H9 (cell line): ENCODE measurements around the gene PRDM2. TPM values are rescaled to one million over a fixed set of nuclear protein-coding genes. Genes with fewer than 3 reads are reported as not detected.

Experiments
- DNase-seq: peaks from one replicate; pipeline ENCODE4 v3.0.0-alpha.2; 2017
- H2AFZ ChIP-seq: one replicate; pipeline ENCODE4 v1.6.1; 2013; ENCODE audit warnings: mild to moderate bottlenecking, low read length, control low read depth, moderate library complexity
- H2AK5ac ChIP-seq: 2 replicates; pipeline ENCODE4 v1.6.1; 2013; ENCODE audit warnings: low read length, control low read depth, mixed read lengths; ENCODE audit not compliant: insufficient read length
- H2BK120ac ChIP-seq: one replicate; pipeline ENCODE4 v1.6.1; 2013; ENCODE audit warnings: low read depth, mild to moderate bottlenecking, low read length, control low read depth, inconsistent platforms; ENCODE audit not compliant: poor library complexity, severe bottlenecking
- H2BK12ac ChIP-seq: 2 replicates; pipeline ENCODE4 v1.6.1; 2013; ENCODE audit warnings: low read length, control low read depth, mixed read lengths, low read depth; ENCODE audit not compliant: insufficient read length
- H2BK15ac ChIP-seq: 2 replicates; pipeline ENCODE4 v1.6.1; 2013; ENCODE audit warnings: low read depth, low read length, control low read depth
- H2BK20ac ChIP-seq: one replicate; pipeline ENCODE4 v1.6.1; 2013; ENCODE audit warnings: low read depth, mild to moderate bottlenecking, low read length, control low read depth, inconsistent platforms; ENCODE audit not compliant: poor library complexity, severe bottlenecking
- H2BK5ac ChIP-seq: 2 replicates; pipeline ENCODE4 v1.6.1; 2013; ENCODE audit warnings: low read length, control low read depth, mixed read lengths; ENCODE audit not compliant: insufficient read length
- H3K14ac ChIP-seq: 2 replicates; pipeline ENCODE4 v1.6.1; 2013; ENCODE audit warnings: low read length, control low read depth; ENCODE audit not compliant: insufficient read depth
- H3K18ac ChIP-seq: 2 replicates; pipeline ENCODE4 v1.6.1; 2013; ENCODE audit warnings: low read depth, mild to moderate bottlenecking, mixed read lengths, low read length, control low read depth; ENCODE audit not compliant: insufficient read length
- H3K23ac ChIP-seq: 2 replicates; pipeline ENCODE4 v1.6.1; 2013; ENCODE audit warnings: low read length, control low read depth, mixed read lengths, low read depth; ENCODE audit not compliant: insufficient read length
- H3K23me2 ChIP-seq: 2 replicates; pipeline ENCODE4 v1.6.1; 2013; ENCODE audit warnings: low read depth, mild to moderate bottlenecking, mixed read lengths, low read length, control low read depth; ENCODE audit not compliant: insufficient read length, poor library complexity, severe bottlenecking
- H3K27ac ChIP-seq: 2 replicates; pipeline ENCODE4 v1.5.1; 2013; ENCODE audit warnings: low read length, control low read depth, mixed read lengths, low read depth; ENCODE audit not compliant: insufficient read length
- H3K27me3 ChIP-seq: 2 replicates; pipeline ENCODE4 v1.6.1; 2013; ENCODE audit warnings: low read length, control low read depth, inconsistent platforms; ENCODE audit not compliant: insufficient read depth
- H3K4ac ChIP-seq: 2 replicates; pipeline ENCODE4 v1.6.1; 2013; ENCODE audit warnings: low read depth, mild to moderate bottlenecking, control low read depth, inconsistent platforms, low read length, moderate library complexity
- H3K4me1 ChIP-seq: 2 replicates; pipeline ENCODE4 v1.6.1; 2013; ENCODE audit warnings: low read length, control low read depth, inconsistent platforms; ENCODE audit not compliant: insufficient read depth
- H3K4me2 ChIP-seq: 2 replicates; pipeline ENCODE4 v1.6.1; 2013; ENCODE audit warnings: low read length, control low read depth, mixed read lengths; ENCODE audit not compliant: insufficient read length, insufficient read depth
- H3K56ac ChIP-seq: 2 replicates; pipeline ENCODE4 v1.6.1; 2013; ENCODE audit warnings: low read depth, mild to moderate bottlenecking, mixed read lengths, low read length, control low read depth; ENCODE audit not compliant: insufficient read length
- H3K79me1 ChIP-seq: 2 replicates; pipeline ENCODE4 v1.6.1; 2013; ENCODE audit warnings: low read depth, mild to moderate bottlenecking, moderate library complexity, low read length, control low read depth, inconsistent platforms; ENCODE audit not compliant: insufficient read depth, poor library complexity, severe bottlenecking
- H3K79me2 ChIP-seq: 2 replicates; pipeline ENCODE4 v1.6.1; 2013; ENCODE audit warnings: low read length, control low read depth, inconsistent platforms; ENCODE audit not compliant: insufficient read depth
- H3K9ac ChIP-seq: 2 replicates; pipeline ENCODE4 v1.6.1; 2013; ENCODE audit warnings: low read length, control low read depth, mixed read lengths; ENCODE audit not compliant: insufficient read length; ENCODE audit errors: extremely low read depth
- H3K9me3 ChIP-seq: one replicate; pipeline ENCODE4 v1.6.1; 2013; ENCODE audit warnings: low read depth, low read length, inconsistent platforms; ENCODE audit not compliant: control insufficient read depth
- H3T11ph ChIP-seq: one replicate; pipeline ENCODE4 v1.6.1; 2013; ENCODE audit warnings: mild to moderate bottlenecking, low read length, control low read depth, inconsistent platforms
- H4K20me1 ChIP-seq: one replicate; pipeline ENCODE4 v1.6.1; 2013; ENCODE audit not compliant: control insufficient read depth, insufficient read length, insufficient read depth
- H4K5ac ChIP-seq: 2 replicates; pipeline ENCODE4 v1.6.1; 2013; ENCODE audit warnings: low read depth, mild to moderate bottlenecking, mixed read lengths, low read length, control low read depth; ENCODE audit not compliant: insufficient read length
- H4K8ac ChIP-seq: replicated peaks from 2 replicates; pipeline ENCODE4 v1.6.1; 2013; ENCODE audit warnings: low read length, control low read depth, mixed read lengths, low read depth; ENCODE audit not compliant: insufficient read length
- H4K91ac ChIP-seq: 2 replicates; pipeline ENCODE4 v1.6.1; 2013; ENCODE audit warnings: low read depth, mild to moderate bottlenecking, moderate library complexity, mixed read lengths, low read length, control low read depth; ENCODE audit not compliant: insufficient read length
- H3K27ac Mint-ChIP-seq, 3 experiments: 2 replicates in 2 of 3; 3 replicates in 1 of 3; pipeline ENCODE4 v1.8.0; 2020 to 2021; ENCODE audit warnings: mixed read lengths in 3 of 3, mild to moderate bottlenecking in 1 of 3, moderate library complexity in 1 of 3
- H3K27me3 Mint-ChIP-seq: 2 replicates; pipeline ENCODE4 v1.8.0; 2021; ENCODE audit warnings: low read depth, mild to moderate bottlenecking, moderate library complexity, mixed read lengths
- H3K36me3 Mint-ChIP-seq, 3 experiments: 2 replicates in 2 of 3; 3 replicates in 1 of 3; pipeline ENCODE4 v1.8.0; 2020 to 2021; ENCODE audit warnings: low read depth in 3 of 3, mixed read lengths in 3 of 3; ENCODE audit not compliant: insufficient read depth in 1 of 3
- H3K4me1 Mint-ChIP-seq, 2 experiments: 2 replicates each; pipeline ENCODE4 v1.8.0; 2020; ENCODE audit warnings: mixed read lengths in 2 of 2
- H3K4me3 Mint-ChIP-seq, 2 experiments: 2 replicates in 1 of 2; 3 replicates in 1 of 2; pipeline ENCODE4 v1.8.0; 2020 to 2021; ENCODE audit warnings: mild to moderate bottlenecking in 2 of 2, mixed read lengths in 2 of 2, moderate library complexity in 1 of 2
- H3K9me3 Mint-ChIP-seq, 2 experiments: 2 replicates in 1 of 2; 3 replicates in 1 of 2; pipeline ENCODE4 v1.8.0; 2020; ENCODE audit warnings: mild to moderate bottlenecking in 2 of 2, mixed read lengths in 2 of 2, moderate library complexity in 1 of 2
- WGBS: extraction: QIAGEN DNeasy Blood & Tissue Kit; methylation state at CpG from one replicate; pipeline ENCODE4 v1.1.7; 2013; ENCODE audit warnings: missing lambda C conversion rate, low lambda C conversion rate, mixed read lengths; ENCODE audit not compliant: insufficient read length; ENCODE audit errors: extremely low coverage; 5-methylcytosine and 5-hydroxymethylcytosine counted together
- total RNA-seq: library from RNA; stranded (reverse); gene quantifications from 2 replicates; pipeline ENCODE4 v1.2.1, GENCODE V29; 2021
- TF ChIP-seq, protein P1 (sequence below): fragments of 200-600 bp; sonication (generic); conservative IDR thresholded peaks from 3 replicates; pipeline ENCODE4 v1.8.0; 2021; ENCODE audit warnings: antibody characterized with exemption, mild to moderate bottlenecking

PRDM2 gene
- total RNA-seq, 1 experiment from 2014 or later: 24.5 TPM

DNA sequence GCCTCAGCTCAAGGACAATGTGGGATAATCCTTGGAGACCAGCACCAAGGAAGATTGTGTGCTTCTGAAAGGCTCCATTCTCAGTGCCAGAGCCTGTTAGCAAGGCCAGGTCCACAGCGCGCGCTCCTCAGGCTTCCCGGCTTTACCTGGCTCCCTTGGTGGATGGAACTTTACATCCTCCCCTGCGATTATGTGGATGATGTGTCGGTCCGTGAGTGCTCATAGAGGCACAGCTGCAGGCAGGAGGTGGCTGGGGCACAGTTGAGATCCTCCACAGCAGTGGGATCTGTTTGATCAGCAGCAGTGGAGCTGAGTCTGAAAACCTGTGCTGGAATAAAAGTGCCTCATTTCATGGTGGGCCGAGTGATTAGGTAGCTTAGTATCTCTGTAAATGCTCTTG is 62.7 kb downstream of the PRDM2 start:
- H3K14ac ChIP-seq: peak overlapping the region; percentile 24; the same call in 1 of the 2 replicates
- Mint-ChIP-seq H3K27ac (peak overlapping the region in 1 of 3 experiments; percentile 79; a peak in 1 of 7 replicates), H3K27me3 (no peaks in the 10 kb centered on the region; the same call in 1 of the 2 replicates), H3K36me3 (no peaks in the 10 kb centered on the region; a peak in 1 of 7 replicates), H3K4me3 (no peak overlapping the region), H3K9me3 (no peaks in the 10 kb centered on the region), H3K4me1 (peaks cover 61 to 63% of the 10 kb centered on the region in 2 experiments)
- no peak for DNase-seq
- no peak overlapping the region for H2BK5ac ChIP-seq
- H3T11ph ChIP-seq: no peak overlapping the region
- no peak overlapping the region for H2AK5ac ChIP-seq
- no peak overlapping the region for H2BK120ac ChIP-seq
- H4K5ac ChIP-seq: no peak overlapping the region
- no peak overlapping the region for H4K91ac ChIP-seq
- no peak overlapping the region for H3K9ac ChIP-seq
- H4K20me1 ChIP-seq: no peaks in the 10 kb centered on the region
- H3K56ac ChIP-seq: no peak overlapping the region
- TF ChIP-seq, protein P1, sequence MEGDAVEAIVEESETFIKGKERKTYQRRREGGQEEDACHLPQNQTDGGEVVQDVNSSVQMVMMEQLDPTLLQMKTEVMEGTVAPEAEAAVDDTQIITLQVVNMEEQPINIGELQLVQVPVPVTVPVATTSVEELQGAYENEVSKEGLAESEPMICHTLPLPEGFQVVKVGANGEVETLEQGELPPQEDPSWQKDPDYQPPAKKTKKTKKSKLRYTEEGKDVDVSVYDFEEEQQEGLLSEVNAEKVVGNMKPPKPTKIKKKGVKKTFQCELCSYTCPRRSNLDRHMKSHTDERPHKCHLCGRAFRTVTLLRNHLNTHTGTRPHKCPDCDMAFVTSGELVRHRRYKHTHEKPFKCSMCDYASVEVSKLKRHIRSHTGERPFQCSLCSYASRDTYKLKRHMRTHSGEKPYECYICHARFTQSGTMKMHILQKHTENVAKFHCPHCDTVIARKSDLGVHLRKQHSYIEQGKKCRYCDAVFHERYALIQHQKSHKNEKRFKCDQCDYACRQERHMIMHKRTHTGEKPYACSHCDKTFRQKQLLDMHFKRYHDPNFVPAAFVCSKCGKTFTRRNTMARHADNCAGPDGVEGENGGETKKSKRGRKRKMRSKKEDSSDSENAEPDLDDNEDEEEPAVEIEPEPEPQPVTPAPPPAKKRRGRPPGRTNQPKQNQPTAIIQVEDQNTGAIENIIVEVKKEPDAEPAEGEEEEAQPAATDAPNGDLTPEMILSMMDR: no peak
- H3K18ac ChIP-seq: no peak overlapping the region
- H2BK15ac ChIP-seq: no peak overlapping the region
- H3K4me2 ChIP-seq: no peak overlapping the region
- no peak overlapping the region for H2AFZ ChIP-seq
- H2BK12ac ChIP-seq: no peak overlapping the region
- peaks cover 3% of the 10 kb centered on the region for H3K79me1 ChIP-seq
- H3K9me3 ChIP-seq: no peaks in the 10 kb centered on the region
- no peak overlapping the region for H3K23ac ChIP-seq
- no peak overlapping the region for H3K27ac ChIP-seq
- H3K4ac ChIP-seq: no peak overlapping the region
- H4K8ac ChIP-seq: no peak overlapping the region
- H3K79me2 ChIP-seq: peaks cover 6% of the 10 kb centered on the region; the same call in 1 of the 2 replicates
- whole genome bisulfite sequencing: no CpG with 5 or more reads among the region's 8 CpGs
- peaks cover 11% of the 10 kb centered on the region for H3K4me1 ChIP-seq
- no peaks in the 10 kb centered on the region for H3K27me3 ChIP-seq
- no peak overlapping the region for H2BK20ac ChIP-seq
- H3K23me2 ChIP-seq: no peaks in the 10 kb centered on the region
